Subcutaneous adipose tissue (tissue), 4 donors: Measurements from ENCODE around the gene TLR5. TPM values are rescaled to one million over a fixed set of nuclear protein-coding genes. Genes with fewer than 3 reads are reported as not detected.

ENCODE experiments used
- total RNA-seq, 4 donors: library from RNA; depleted of rRNA; stranded (reverse); fragments of >200 nt; gene quantifications; one replicate each; pipeline ENCODE4 v1.1.0, GENCODE V29; 2016
- TF ChIP-seq, protein P1 (sequence below): fragments of 450-650 bp; IDR thresholded peaks from one replicate; pipeline ENCODE4 v1.5.1; 2016; ENCODE audit warnings: low read depth, mild to moderate bottlenecking, control low read depth, antibody characterized with exemption, moderate library complexity

Gene TLR5, protein sequence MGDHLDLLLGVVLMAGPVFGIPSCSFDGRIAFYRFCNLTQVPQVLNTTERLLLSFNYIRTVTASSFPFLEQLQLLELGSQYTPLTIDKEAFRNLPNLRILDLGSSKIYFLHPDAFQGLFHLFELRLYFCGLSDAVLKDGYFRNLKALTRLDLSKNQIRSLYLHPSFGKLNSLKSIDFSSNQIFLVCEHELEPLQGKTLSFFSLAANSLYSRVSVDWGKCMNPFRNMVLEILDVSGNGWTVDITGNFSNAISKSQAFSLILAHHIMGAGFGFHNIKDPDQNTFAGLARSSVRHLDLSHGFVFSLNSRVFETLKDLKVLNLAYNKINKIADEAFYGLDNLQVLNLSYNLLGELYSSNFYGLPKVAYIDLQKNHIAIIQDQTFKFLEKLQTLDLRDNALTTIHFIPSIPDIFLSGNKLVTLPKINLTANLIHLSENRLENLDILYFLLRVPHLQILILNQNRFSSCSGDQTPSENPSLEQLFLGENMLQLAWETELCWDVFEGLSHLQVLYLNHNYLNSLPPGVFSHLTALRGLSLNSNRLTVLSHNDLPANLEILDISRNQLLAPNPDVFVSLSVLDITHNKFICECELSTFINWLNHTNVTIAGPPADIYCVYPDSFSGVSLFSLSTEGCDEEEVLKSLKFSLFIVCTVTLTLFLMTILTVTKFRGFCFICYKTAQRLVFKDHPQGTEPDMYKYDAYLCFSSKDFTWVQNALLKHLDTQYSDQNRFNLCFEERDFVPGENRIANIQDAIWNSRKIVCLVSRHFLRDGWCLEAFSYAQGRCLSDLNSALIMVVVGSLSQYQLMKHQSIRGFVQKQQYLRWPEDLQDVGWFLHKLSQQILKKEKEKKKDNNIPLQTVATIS
- 10 to 100 TPM in 2 of 4 donors, 1 to 10 TPM in 2; 6.0 to 15.2 (median 11.0) TPM for total RNA-seq

DNA sequence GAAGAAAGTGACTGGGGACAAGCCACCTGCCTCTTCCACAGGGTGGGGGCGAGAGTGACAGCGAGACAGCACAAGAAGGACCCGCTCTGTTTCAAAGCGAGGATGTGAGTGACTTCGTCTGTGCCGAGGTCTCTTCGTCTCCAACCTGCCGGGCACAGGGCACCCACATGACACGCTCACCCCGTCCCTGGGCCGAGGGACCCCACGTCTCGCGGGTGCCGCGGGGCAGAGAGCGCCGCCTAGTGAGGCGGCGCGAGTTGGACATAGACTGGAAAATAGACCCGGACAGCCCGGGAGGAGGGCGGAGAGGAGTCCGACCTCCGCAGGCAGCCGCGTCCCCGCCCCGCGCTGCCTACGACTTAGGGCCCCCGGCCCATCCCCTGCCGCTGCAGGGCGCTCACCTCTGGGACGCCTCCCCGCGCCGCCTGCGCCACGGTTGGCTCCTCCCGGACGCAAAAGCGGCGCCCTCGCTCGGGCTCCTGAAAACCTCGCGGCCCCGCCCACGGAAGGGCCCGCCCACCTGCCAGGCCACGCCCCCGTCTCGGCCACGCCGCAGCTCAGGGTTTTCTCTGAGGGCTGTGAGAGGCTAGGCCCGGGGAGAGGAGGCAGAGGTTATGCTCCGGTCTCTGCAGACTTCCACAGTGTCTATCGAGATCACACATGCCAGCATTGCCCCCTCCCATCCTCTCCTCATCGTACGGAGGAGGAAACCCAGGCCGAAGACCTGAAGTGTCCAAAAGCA is at the start of gene TLR5:
Gene TLR5, minus strand, starts transcription at position 454 of the 742 bp plus-strand sequence. CDS start 30,217 bp downstream, outside the sequence.
- TF ChIP-seq, protein P1, sequence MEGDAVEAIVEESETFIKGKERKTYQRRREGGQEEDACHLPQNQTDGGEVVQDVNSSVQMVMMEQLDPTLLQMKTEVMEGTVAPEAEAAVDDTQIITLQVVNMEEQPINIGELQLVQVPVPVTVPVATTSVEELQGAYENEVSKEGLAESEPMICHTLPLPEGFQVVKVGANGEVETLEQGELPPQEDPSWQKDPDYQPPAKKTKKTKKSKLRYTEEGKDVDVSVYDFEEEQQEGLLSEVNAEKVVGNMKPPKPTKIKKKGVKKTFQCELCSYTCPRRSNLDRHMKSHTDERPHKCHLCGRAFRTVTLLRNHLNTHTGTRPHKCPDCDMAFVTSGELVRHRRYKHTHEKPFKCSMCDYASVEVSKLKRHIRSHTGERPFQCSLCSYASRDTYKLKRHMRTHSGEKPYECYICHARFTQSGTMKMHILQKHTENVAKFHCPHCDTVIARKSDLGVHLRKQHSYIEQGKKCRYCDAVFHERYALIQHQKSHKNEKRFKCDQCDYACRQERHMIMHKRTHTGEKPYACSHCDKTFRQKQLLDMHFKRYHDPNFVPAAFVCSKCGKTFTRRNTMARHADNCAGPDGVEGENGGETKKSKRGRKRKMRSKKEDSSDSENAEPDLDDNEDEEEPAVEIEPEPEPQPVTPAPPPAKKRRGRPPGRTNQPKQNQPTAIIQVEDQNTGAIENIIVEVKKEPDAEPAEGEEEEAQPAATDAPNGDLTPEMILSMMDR: no peak

DNA sequence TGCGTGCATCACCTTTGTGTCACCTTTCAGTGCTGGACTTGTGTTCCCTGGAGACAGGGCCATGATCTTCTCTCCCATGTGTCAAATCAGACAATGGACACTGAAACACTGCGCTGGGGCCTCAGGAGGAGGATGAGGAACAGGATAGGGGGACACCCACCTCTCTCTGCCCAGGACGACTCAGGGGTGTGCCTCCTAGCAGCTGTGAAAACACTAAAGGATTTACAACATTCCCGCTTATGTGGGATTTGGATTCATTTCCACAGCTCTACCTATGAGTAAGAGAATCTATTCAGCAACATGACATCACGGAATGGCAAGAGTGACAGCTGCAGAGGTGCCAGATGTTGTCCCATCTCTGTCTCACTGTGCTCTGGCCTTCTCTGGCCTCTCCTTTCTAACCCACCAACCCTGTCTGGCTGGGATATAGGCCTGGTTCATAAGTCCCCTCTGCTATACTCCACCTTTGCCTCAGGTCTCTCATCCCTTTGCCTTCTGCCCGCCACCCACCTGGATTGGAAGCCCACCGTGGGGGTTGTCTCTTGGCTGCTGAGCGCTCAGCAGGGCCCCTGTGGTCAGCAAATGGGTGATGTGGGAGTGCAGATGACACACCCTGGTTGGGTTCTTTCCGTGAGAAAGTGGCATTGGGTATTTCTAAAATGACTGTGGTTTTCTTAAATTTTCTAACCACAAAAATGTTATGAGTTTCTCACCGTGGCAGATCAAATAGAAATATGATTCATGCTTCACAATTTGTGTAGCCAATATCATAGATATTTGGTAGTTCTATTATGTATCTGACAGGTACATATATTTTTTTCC is 47.1 kb upstream of the TLR5 start:
- TF ChIP-seq, protein P1: no peak

DNA sequence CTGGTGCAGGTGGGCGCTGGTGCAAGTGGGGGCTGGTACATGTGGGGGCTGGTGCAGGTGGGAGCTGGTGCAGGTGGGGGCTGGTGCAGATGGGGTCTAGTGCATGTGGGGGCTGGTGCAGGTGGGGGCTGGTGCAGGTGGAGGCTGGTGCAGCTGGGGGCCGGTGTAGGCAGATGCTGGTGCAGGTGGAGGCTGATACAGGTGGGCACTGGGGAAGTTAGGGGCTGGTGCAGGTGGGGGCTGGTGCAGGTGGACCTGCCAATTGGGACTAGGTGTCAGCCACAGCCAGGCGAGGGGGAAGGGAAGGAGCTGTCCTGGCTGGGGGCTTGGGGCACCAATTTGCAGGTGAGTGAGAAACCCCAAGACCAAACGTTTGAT is 46.5 kb upstream of the TLR5 start:
- TF ChIP-seq, protein P1: no peak

DNA sequence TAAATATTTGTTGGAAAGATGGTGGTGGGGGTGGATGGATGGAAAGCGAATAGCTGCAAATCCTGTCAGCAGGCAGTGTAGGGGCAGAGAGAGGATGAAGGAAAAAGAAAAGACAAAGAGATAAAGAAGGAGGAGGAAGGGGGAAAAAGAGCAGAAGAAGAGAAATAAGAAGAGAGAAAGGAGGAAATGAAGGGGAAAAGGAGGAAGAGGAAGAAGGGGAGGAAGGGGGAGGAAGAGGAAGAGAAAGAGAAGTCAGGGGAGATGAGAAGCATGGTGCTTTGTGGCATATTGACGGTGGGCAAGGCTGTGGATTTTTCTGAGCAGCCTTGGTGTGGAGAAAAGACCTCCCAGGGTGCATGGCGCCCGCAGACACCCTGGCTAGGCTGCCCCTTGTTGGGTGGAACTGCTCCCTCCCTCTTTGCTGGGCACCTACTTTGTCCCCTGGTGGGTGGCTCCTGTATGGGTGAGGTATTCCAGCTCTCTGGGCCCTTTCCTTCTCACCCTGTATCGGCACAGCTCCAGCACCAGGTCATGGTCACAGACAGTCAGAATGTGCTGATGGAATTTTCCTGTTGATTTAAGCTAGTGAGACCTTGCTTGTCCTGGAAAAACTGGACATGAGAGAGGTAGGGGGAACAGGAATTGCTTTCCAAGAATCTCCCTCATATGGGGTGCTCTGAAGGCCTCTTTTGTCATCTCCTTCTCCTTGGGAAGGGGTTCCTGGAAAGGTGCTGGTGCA is 45.7 kb upstream of the TLR5 start:
- TF ChIP-seq, protein P1: no peak

DNA sequence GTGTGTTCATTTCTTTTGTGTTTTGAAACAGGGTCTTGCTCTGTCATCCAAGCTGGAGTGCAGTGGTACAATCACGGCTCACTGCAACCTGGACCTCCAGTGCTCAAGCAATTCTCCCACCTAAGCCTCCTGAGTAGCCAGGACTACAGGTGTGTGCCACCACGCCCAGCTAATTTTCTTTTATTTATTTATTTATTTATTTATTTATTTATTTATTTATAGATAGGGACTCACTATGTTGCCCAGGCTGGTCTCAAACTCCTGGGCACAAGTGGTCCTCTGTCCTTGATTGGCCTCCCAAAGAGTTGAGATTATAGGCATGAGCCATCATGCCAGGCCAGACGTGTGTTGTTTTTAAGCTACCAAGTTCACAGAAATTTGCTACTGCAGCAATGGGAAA is 43.8 kb upstream of the TLR5 start:
- TF ChIP-seq, protein P1: no peak

DNA sequence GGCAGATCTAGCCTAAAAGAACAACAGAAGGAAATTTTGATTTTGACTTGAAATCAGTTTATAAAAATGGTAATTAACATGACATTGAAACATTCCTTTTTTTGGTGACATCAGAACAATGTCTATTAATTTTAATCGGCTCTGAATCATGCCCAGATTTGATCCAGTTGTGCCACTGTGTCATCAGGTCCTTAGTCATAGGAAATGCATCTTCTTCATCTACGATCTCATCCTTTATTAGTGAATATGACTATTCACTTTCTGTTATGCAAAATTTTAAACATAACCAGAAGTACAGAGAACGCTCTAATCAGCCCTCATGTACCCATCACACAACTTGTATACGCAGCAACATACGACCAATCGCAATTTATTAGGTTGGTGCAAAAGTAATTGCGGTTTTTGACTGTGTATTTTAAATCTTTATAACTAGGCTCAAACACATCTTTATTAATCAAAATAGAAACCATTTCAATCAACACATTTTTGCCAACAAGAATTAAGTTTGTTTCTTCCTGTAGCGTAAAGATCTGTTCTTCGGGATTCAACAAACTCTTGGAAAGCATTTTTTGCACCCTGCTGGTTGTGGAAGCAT is 40.3 kb upstream of the TLR5 start:
- TF ChIP-seq, protein P1: no peak
